Measurements from ENCODE around the gene CNTN5. TPM values are rescaled to one million over a fixed set of nuclear protein-coding genes. Genes with fewer than 3 reads are reported as not detected.

CNTN5 gene
- total RNA-seq, 2 donors from 2014 or later, result 1.4 to 3.3 TPM

DNA sequence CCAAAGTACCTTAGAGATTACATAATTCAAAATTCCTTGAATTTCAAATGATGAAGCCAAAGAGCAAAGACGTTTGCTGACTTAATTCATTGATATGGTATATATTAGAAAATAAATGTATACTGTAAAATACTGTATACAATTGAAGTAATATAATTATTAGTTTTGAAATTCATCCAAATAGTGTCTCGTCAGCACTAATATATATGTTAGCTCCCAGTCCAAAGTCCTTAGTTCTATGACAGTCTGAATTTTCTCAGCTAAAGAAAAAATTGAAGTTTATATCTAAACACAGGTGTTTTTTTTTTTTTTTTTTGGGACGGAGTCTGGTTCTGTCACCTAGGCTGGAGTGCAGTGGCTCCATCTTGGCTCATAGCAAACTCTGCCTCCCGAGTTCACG, 431.3 kb downstream of the CNTN5 start:
- TF ChIP-seq, protein P1, sequence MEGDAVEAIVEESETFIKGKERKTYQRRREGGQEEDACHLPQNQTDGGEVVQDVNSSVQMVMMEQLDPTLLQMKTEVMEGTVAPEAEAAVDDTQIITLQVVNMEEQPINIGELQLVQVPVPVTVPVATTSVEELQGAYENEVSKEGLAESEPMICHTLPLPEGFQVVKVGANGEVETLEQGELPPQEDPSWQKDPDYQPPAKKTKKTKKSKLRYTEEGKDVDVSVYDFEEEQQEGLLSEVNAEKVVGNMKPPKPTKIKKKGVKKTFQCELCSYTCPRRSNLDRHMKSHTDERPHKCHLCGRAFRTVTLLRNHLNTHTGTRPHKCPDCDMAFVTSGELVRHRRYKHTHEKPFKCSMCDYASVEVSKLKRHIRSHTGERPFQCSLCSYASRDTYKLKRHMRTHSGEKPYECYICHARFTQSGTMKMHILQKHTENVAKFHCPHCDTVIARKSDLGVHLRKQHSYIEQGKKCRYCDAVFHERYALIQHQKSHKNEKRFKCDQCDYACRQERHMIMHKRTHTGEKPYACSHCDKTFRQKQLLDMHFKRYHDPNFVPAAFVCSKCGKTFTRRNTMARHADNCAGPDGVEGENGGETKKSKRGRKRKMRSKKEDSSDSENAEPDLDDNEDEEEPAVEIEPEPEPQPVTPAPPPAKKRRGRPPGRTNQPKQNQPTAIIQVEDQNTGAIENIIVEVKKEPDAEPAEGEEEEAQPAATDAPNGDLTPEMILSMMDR (conservative IDR thresholded peaks at IDR 0.05), result no peak
- H3K4me1 ChIP-seq (ENCODE audit: control insufficient read depth, insufficient read depth, low read length), result no peaks in the 10 kb centered on the region
- no peak overlapping the region for H3K9ac ChIP-seq (ENCODE audit: extremely low read depth, low read length, poor library complexity, severe bottlenecking)
- Mint-ChIP-seq H3K27me3 (ENCODE audit: insufficient read depth) (no peaks in the 10 kb centered on the region), H3K27ac (no peak overlapping the region), H3K9me3 (no peaks in the 10 kb centered on the region), H3K4me3 (no peak overlapping the region), H3K36me3 (ENCODE audit: low read depth) (no peaks in the 10 kb centered on the region), H3K4me1 (peaks cover 5% of the 10 kb centered on the region)
- no peaks in the 10 kb centered on the region for H3K36me3 ChIP-seq (ENCODE audit: control insufficient read depth, insufficient read depth, low read length)
- no peak overlapping the region for H3K27ac ChIP-seq (ENCODE audit: low read depth, low read length)
- DNase-seq, result no peak
- WGBS, 2 experiments (ENCODE audit: insufficient coverage in 1 of 2, insufficient read length in 1 of 2), result 92% methylated on average over 4 of the region's 5 CpGs; no CpG with 5 or more reads in 1 of the 2 experiments
- no peaks in the 10 kb centered on the region for H3K9me3 ChIP-seq (ENCODE audit: control insufficient read depth, low read length)
- H3K27me3 ChIP-seq (ENCODE audit: control insufficient read depth, insufficient read depth, low read length, poor library complexity, severe bottlenecking), result no peaks in the 10 kb centered on the region
- no peak overlapping the region for H3K4me3 ChIP-seq (ENCODE audit: low read length)

DNA sequence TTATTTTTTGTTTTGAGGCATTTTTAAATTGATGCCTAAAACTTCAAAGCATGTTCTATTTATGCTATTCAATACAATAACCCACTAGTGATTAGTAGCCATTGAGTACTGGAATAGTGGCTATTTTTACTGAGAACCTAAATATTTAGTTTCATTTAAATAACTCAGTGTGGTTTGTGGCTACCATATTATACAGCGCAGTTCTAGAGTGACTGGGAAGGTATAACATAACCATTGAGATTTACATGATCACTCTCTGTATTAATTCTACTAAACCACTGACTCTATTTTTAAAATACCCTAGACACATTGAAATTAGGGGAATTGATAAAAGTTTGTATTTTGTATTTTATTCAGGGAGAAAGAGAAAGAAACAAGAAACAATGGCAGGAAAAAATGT, 441.2 kb downstream of the CNTN5 start:
- H3K4me1 ChIP-seq (ENCODE audit: control insufficient read depth, insufficient read depth, low read length), result no peaks in the 10 kb centered on the region
- H3K9me3 ChIP-seq (ENCODE audit: control insufficient read depth, low read length), result no peaks in the 10 kb centered on the region
- no peaks in the 10 kb centered on the region for H3K27me3 Mint-ChIP-seq (ENCODE audit: insufficient read depth)
- H3K9me3 Mint-ChIP-seq, result peaks cover 5% of the 10 kb centered on the region
- no peak overlapping the region for H3K4me3 Mint-ChIP-seq
- no peak overlapping the region for H3K27ac Mint-ChIP-seq
- TF ChIP-seq, protein P1 (conservative IDR thresholded peaks at IDR 0.05), result no peak
- H3K36me3 ChIP-seq (ENCODE audit: control insufficient read depth, insufficient read depth, low read length), result no peaks in the 10 kb centered on the region
- H3K36me3 Mint-ChIP-seq (ENCODE audit: low read depth), result no peaks in the 10 kb centered on the region
- H3K4me3 ChIP-seq (ENCODE audit: low read length), result no peak overlapping the region
- DNase-seq, result no peak
- H3K9ac ChIP-seq (ENCODE audit: extremely low read depth, low read length, poor library complexity, severe bottlenecking), result no peak overlapping the region
- 100% methylated on average over 1 of the region's 1 CpG; no CpG with 5 or more reads in 1 of the 2 experiments for WGBS, 2 experiments (ENCODE audit: insufficient coverage in 1 of 2, insufficient read length in 1 of 2)
- H3K27ac ChIP-seq (ENCODE audit: low read depth, low read length), result no peak overlapping the region
- H3K4me1 Mint-ChIP-seq, result no peaks in the 10 kb centered on the region
- H3K27me3 ChIP-seq (ENCODE audit: control insufficient read depth, insufficient read depth, low read length, poor library complexity, severe bottlenecking), result no peaks in the 10 kb centered on the region

DNA sequence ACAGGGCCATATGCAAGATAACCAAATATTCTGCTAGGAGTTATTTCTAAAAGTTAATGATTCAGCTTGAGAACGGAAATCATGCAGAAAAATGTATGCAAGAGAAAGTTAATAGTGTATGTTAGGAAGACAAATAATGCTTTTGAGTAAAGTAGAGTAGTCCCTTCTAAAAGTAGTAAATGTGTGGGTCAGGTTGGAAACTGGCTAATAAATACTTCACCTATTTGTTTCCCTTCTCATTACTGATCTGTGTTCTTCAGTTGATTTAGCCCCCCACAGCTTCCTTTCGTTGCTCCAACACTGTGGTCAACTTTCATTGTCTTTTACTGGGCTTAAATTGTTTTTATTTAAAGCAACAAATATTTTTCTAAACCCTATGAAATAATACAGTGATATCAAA, 444.2 kb downstream of the CNTN5 start:
- H3K27me3 ChIP-seq (ENCODE audit: control insufficient read depth, insufficient read depth, low read length, poor library complexity, severe bottlenecking), result no peaks in the 10 kb centered on the region
- H3K27ac ChIP-seq (ENCODE audit: low read depth, low read length), result no peak overlapping the region
- Mint-ChIP-seq H3K4me3 (no peak overlapping the region), H3K9me3 (peaks cover 5% of the 10 kb centered on the region), H3K27ac (no peak overlapping the region), H3K36me3 (ENCODE audit: low read depth) (no peaks in the 10 kb centered on the region), H3K4me1 (no peaks in the 10 kb centered on the region), H3K27me3 (ENCODE audit: insufficient read depth) (no peaks in the 10 kb centered on the region)
- no peaks in the 10 kb centered on the region for H3K36me3 ChIP-seq (ENCODE audit: control insufficient read depth, insufficient read depth, low read length)
- no peaks in the 10 kb centered on the region for H3K4me1 ChIP-seq (ENCODE audit: control insufficient read depth, insufficient read depth, low read length)
- H3K4me3 ChIP-seq (ENCODE audit: low read length), result no peak overlapping the region
- H3K9me3 ChIP-seq (ENCODE audit: control insufficient read depth, low read length), result no peaks in the 10 kb centered on the region
- H3K9ac ChIP-seq (ENCODE audit: extremely low read depth, low read length, poor library complexity, severe bottlenecking), result no peak overlapping the region
- no peak for DNase-seq
- WGBS, 2 experiments (ENCODE audit: insufficient coverage in 1 of 2, insufficient read length in 1 of 2), result 97% methylated on average over 2 of the region's 2 CpGs; no CpG with 5 or more reads in 1 of the 2 experiments
- TF ChIP-seq, protein P1 (conservative IDR thresholded peaks at IDR 0.05), result no peak
